PFSK-1 (cell line): ENCODE data around the gene PRRC1.

Experiments used
- POLR2AphosphoS5 ChIP-seq: IDR thresholded peaks from 2 replicates; pipeline ENCODE4 v1.6.1; 2012; ENCODE audit warnings: low read depth, mild to moderate bottlenecking, control low read depth, low read length, moderate library complexity
- REST ChIP-seq, 2 experiments: IDR thresholded peaks; 2 replicates each; pipeline versions ENCODE4 v1.6.1 to v1.8.0; 2011 to 2012; ENCODE audit warnings: low read depth in 2 of 2, low read length in 2 of 2, control low read depth in 1 of 2, inconsistent platforms in 1 of 2, mild to moderate bottlenecking in 1 of 2, moderate library complexity in 1 of 2; ENCODE audit not compliant: insufficient read depth in 1 of 2
- SIN3A ChIP-seq: IDR thresholded peaks from 2 replicates; pipeline ENCODE4 v1.6.1; 2012; ENCODE audit warnings: mild to moderate bottlenecking, low read length, moderate library complexity, borderline replicate concordance; ENCODE audit not compliant: insufficient read depth
- TAF1 ChIP-seq: IDR thresholded peaks from 2 replicates; pipeline ENCODE4 v1.6.1; 2012; ENCODE audit warnings: low read length, control low read depth, borderline replicate concordance; ENCODE audit not compliant: insufficient read depth

- TF ChIP-seq TAF1: 0 out of 2 replicates have a peak, but pooled peaks have one; percentile 48
- TF ChIP-seq POLR2AphosphoS5: peak; percentile 88
- TF ChIP-seq SIN3A: peak; percentile 53; the same call in 1 of the 2 replicates
- no peak for TF ChIP-seq REST (IDR thresholded peaks at IDR 0.05; ENCODE audit: insufficient read depth in 1 of 2, low read depth in 2 of 2, low read length in 2 of 2)
Observed at GRCh38 chr5:127517480-127518318, at the start of gene PRRC1.
